Measurements from ENCODE around the gene ZDHHC1.
"Not testable (repeated sequence)": the region's sequence is repeated elsewhere in the genome, so short reads cannot be mapped to it uniquely, and the experiment has no call there.

Gene ZDHHC1

DNA sequence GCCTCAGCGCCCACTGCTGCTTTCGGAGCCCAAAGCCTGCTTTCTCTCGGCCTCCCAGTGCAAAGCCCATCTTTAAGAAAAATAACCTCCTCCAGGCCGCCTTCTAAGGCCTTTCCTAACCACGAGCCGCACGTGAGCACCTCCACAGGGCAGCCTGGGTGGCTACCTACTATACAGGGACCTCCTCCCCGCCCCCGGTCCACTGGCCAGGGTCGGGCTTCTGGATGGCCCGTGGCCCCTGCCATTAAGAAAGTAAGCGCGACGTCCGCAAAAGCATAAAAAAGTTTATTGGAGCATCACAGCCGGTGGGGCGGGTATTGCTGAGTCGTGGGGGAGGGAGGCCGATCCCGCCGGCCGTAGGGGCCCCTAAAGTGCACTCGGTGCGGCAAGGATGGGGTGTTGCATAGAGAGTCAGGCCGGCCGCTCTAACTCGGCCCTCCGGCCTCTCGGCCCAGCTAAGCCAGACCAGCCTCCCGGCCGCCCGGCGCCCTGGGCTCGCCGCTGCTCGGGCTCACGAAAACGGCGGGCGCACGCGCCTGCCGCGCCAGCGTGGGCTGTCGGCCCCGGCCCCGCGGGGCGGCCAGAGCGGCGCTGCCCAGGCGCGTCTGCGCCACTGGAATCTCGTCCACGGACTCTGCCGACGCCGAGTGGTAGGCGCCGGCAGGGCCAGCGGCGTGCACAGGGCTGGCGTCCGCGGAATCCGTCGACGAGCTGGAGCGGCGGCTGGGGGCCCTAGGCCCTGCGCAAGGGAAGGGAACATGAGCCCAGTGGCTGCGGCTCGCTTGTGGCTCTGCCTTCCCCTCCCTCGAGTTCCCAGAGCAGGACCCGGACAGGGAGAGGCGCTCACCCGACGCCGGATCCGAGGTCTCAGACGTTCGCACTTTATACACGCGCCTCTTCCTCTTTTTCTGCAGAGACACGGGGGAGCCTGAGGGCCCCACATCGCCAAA, 21.8 kb downstream of the ZDHHC1 start:
- DNase-seq (ENCODE audit: low read depth): no peak

DNA sequence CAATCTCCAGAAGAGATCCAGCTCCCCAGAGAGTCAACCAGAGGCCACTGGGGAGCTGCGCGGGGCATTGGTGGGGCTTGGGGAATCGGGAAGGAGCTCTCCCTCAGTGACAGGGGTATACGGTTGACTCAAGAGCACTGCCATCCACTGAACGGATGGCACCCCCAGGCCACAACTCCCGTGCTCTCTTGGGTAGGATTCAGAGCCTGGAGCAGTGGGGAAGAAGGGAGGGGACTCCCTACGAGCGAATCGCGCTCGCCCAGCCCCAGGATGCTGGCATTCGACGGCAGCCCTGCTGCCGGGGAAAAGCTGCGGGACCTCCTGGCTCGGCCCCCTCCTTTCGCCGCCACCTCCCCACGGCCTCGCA, 22.5 kb downstream of the ZDHHC1 start:
- no peak for DNase-seq (ENCODE audit: low read depth)

DNA sequence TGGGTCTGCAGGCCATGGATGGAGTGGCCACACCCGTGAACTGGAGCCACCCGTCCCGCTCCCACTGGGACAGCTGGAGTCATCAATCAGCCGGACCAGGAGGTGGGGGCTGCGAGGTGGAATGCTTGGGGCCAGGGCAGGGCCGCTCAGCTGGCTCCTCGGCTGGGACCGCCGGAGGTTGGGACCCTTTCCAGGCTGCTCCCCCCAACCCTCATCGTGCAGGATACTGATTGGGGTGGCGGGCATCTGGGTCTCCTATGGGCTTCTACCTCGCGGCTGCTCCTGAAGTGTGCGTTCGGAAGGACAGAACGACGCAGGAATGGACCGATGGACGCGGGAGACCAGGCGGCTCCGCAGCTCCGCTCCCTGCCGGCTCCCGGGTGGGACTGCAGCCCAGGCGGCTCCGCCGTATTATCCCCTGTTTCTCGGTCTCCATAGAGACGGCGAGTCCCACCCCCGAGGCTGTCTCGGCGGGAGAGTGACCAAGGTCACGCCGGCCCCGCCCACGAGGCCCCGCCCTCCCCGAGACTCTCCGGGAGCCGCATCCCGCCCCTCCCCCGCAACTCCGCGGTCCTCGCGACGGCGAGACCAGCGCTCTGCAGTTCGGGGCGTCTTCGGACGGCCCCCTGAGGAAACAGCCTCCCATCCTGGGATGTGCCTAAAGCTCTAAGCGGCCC, 23.0 kb downstream of the ZDHHC1 start, which contains the start of gene TPPP3:
TSS of gene TPPP3 (minus strand) at position 388 of the 677 bp plus-strand sequence. CDS start 2,387 bp downstream, outside the sequence.
- no peak for DNase-seq (ENCODE audit: low read depth)

DNA sequence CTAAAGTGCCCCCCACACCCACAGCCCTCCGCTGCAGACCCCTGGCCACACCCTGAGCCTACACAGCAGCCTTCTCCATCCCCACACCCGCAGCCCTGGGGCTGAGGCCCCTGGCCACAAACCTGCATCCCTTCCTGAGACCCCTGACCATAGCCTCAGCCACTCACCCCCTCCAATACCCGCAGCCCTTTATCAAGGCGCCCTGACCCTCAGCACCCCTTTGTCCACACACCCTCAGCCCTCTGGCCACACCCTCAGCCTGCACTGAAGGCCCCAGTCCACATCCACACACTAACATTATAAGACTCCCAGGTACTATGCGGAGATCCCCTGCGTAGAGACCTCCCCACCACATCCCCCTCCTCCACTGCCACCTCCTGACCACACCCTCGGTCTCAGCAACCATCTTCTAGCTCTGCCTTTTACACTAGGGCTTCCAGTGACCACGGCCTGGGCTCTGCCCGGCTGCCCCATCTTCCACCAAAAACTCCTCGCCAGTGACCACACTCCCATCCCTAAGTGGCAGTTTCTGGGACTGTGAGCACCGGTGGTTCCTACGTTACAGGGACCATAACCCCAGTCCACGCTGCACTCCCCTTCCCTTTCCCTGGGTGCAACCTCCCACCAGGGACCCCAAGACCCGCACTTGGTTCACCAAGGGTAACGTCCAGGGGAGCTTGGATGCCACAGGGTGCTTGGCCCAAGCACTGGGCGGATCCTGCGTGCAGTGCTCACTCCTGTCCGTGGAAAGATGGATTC, 23.8 kb downstream of the ZDHHC1 start:
- no peak for DNase-seq (ENCODE audit: low read depth)

DNA sequence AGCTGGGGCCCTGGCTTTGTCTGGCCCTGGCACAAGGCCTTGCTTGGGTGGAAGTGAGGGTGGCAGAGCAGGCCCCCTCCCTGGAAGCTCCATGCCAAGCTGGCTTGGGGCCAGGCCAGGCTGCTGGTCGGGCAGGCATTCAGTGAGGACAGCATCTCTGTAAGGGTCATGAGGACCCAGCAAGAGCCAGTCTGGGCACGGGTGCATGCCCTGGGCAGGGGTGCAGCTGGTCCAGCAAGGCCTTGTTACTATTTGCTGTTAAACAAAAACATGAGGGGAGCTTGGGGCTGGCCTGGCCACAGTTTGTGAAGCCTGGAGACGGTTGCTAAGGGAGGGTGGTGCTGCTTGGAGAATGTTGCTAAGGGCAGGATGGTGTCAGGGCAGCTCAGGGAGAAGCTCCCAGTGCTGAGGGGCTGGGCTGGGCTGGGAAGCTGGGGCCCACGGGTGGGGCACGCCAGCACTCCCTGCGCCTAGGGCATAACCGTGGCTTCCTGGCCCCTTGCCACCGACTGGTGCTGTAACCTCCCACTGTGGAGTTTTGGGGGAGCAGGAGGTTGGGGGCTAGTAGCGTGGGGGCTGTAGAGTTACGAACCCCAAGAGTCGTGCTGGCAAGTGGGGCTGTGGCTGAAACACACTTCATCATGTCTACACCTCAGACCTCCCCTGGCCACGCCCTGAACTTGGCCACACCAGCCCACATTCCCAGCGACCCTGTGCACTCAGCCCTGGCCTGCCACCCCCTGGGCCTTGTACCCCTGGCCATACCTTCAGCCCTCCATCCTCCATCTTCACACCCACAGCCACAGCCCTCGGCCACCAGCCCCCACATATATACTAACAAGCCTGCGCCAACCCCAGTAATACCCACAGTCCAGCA, 24.6 kb downstream of the ZDHHC1 start:
- DNase-seq (ENCODE audit: low read depth): no peak

DNA sequence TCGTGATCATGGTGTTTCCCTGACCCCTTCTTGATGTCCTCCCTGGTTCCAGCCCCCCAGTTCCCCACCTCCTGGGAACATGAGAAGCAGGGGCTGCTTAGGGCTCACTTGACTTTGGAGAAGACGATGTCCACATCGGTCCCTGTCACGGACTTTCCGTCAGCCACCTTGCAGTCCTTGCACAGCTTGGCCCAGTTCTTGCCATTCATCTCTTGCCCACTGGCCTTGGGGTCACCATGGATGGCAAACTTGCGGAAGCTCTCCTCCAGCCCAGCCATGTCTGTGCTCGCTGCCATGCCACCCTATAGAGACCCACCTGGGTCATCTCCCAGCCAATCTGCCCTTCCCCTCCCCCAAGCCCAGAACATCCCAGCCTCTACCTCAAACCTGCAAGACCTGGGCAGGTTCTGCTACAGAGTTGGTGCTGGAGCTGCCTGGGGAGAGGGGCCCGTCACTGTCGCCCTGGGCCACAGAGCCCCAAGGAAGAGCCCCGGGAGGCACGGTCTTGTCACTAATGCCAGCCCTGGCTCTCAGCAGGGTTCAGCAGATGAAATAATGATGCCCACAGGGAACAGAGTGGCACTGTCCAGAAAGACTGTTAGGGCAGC, 25.4 kb downstream of the ZDHHC1 start:
- DNase-seq (ENCODE audit: low read depth): no peak

DNA sequence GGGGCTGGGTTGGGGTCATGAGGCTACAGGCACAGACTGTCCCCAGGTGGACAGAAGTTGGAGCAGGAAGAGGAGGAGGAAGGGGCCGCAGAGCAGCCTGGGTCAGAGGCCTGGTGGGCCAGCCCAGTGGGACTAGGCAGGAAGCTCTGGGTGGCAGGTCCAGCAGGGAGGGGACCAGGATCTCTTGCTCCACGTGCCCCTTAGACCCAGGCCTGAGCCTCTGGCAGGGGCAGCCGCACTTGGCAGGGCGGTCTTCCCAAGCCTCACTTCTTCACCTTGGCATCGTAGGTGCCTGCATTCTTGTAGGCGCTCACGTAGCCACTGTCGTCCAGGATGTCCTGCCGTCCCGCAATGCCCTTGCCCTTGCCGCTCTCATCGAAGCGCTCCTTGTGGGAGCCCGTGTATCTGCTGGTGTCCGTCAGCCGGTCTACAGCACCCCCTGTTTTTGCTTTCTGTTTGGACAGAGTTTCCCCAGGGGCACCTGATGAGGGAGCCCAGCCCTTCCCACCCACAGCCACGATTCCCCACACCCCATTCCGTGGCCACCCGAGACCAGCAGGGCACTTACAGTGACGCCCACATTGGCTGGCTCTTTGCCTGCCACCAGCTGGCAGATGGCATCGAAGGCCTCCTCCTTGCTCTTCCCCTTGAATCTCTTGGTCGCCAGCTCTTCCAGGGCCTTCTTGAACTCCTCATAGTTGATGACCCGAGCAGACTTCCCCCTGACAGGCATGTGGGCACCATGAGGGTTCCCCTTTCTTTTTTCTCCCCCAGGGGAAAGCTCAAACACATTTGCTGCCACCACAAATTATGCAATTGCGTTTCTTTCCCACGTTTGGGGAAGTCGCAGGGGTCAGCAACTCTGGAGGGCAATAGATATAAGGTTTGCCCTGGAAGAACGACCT, 26.1 kb downstream of the ZDHHC1 start:
- DNase-seq (ENCODE audit: low read depth): no peak

DNA sequence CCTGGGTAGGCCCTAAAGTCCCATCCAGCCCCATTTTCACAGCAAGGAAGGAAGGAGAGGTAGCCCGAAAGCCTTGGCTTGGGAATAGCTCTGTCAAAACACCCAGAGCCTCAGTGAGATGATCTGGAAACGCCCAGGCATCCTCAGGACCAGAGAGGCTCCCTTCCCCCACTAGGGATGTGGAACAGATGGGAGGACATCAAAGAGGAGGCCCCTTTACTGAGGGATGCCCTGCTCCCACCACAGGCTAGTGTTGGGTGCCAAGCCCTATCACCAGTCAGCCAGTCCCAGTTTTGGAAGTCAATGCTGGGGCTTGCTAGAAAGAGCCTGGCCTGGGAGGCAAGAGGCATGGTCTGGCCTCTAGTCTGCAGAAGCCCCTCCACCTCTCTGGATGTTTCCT, 27.7 kb downstream of the ZDHHC1 start:
- no peak for DNase-seq (ENCODE audit: low read depth)

DNA sequence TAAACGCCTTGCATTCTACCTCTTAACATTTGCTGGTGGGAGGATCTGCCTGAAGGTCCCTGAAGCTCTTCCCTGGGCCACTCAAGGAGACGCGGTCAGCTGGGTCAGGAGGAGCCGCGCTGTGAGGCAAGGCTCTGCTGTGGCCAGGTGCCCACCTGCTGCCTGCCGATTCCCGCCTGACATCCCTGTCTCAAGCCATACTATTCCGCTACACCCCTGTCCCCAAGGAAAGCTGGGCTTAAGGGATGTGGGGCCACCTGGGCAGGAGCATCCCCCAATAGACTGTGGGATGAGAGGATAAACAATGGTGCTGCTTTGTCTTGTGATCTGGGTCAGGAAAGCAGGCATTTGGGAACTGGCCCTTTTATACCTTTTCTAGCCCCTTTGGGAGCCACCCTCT, 28.1 kb downstream of the ZDHHC1 start:
- DNase-seq (ENCODE audit: low read depth): no peak

DNA sequence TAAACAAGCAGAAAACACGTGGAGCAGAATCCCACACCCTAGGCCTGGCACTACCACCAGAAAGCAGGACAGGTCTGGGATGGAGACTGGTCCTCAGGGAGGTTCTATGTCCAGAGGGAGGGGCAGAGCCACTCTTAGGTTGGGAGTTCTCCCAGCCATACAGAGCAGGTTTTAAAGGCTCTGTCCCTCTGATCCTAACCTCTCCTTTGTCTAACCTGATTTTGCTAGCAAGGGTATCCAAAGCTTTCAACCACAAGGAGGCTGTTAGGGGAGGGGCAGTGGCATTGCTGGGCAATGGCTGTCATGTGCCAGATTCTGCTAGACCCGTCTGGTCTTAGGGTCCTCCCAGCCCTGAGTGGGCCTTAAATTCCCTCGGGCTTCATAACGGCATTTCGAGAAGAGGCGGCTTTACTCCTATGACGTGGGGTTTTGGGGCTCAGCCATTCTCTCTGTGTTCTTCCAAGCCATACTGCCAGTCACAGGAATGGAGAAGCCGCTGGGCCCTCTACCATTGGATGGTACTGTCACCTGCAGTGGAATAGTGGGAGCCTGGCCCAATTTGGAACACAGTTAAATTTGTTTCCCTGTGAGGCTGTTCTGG, 28.7 kb downstream of the ZDHHC1 start:
- no peak for DNase-seq (ENCODE audit: low read depth)

DNA sequence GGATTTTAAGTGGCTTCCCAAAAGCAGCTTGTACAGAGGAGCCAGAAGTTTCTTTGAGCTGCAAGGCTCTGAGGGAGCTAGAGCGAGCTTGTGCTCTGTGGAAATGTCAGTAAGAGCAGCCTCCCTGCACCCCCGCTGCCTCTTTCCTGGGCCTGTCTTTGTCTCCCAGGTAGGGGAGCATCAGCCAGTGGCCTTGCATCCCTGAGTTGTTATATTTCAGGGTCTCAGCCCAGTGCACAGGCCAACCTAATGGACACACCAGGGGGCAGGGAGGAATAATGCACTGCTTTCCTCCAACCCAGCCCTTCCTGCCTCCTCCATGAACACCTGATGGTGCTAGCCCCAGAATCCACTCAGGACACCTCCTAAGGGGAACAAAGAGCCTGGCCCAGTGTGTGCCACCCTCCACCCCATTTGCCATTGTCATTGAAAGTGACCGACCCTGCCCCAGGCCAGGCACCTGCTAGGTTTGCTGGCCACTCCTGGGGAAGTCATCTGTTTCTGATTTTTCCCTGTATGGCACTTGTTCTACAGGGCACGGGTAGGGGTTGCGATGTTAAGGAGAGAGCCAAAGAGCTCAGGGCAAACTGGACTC, 29.3 kb downstream of the ZDHHC1 start:
- no peak for DNase-seq (ENCODE audit: low read depth)

DNA sequence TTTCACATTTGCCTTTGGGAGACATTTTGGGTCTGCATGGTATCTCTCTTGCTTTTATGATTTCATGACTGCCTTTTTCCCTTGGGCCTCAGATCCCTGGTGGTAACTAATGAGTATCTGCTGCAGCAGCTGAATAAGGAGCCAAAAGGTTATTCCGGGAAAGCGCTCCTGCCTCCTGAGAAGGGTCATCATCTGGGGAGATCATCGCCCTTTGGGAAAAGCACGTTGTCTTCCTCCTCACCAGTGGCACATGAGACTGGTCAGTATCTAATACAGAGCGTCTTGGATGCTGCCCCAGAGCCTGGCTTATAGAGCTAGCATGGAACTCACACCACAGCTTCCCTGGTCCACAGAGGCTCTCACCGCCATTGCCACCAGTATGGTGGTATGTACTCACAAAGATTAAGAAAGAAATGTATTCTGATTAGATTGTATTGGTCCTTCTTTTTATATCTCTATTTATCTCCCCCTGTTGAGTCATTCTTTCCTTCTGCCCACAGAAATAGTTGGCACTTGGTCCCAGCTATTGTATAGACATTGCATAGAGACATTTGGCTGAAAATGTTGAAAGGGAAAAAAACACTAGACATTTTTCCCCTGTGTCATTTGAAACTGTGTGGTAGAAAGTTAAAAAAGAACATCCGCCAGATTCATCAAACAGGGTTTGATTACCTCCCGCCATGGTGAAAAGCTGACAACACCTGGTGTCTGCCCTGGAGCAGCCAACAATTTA, 31.3 kb downstream of the ZDHHC1 start:
- DNase-seq (ENCODE audit: low read depth): no peak

DNA sequence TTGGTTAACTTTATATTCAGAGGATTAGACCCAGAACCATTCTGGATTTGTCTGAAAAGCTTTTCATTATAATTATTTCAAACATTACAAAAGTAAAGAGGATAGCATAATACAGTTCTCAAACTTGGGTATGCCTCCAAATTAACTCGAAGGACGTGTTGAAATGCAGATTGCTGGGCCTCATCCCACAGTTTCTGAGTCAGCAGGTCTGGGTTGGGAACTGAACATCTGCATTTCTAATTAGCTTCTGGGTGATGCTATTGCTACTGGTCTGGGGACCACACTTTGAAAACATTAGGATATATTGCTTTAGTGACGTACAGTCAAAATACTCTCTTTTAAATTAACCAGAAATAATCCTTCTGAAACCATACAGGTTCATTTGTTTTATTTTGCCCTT, 33.0 kb downstream of the ZDHHC1 start:
- no peak for DNase-seq (ENCODE audit: low read depth)

DNA sequence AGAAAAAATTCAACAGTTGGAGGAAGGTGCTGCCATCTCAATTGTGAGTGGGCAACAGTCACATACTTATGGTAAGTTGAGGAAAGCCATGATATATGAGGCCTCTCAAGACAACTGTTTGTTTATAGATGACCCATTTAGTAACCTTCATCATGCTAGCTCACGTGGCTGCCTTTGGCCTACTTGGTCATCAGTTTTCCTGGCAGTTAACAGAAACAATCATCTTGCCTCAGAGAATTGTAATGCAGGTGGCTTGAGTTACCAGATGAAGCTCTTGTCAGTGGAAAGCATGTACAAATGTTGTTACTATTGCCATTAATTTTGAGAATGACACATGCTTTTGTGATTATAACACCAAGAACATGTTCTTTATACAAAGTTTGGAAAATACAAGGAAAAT, 37.6 kb downstream of the ZDHHC1 start:
- DNase-seq (ENCODE audit: low read depth): no peak

DNA sequence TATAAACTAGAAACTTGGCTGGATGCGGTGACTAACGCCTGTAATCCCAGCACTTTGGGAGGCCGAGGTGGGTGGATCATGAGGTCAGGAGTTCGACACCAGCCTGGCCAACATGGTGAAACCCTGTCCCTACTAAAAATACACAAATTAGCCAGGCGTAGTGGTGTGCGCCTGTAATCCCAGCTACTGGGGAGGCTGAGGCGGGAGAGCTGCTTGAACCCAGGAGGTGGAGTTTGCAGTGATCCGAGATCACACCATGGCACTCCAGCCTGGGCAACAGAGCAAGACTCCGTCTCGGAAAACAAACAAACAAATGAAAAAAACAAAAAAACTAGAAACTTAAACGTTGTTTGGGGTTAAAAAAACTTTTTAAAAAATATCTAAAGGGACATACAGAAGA, 40.3 kb downstream of the ZDHHC1 start:
- not testable (repeated sequence) for DNase-seq (ENCODE audit: low read depth)

DNA sequence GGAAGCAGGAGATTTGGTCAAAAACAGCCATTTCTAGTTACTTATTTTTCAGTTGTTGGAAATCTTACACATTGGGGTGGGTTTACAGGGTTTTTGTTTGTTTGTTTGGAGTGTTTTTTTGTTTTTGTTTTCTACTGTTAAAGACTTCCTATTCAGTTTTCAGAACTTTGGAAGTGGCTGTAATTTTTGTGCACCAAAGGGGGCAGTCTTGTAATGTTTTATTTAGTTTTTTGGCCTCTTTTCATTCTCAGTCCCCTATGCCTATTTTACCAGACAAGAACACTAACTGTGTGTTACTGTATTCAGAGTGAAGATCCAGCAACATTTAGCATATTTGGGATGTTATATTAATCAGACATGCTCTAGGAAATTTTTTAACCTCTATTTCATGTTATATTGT, 43.6 kb downstream of the ZDHHC1 start:
- DNase-seq (ENCODE audit: low read depth): no peak

DNA sequence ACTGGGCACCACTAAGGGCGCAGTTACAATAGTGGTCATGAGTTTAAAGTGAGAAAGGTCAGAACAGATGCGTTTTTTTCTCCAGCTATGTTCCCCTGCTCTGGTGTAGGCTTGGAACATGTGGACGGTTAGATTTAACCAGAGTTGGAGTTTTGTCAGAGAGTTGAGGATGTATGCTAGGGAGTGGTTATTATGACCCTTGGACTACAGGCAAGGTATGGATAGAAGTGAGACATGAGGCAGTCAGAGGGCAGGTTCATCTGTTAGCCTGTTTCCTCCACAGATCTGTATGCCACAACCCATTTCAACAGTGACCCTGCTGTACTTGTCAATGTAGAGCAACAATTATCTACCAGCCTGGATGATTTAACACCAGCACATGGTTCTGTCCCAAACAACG, 45.6 kb downstream of the ZDHHC1 start:
- DNase-seq (ENCODE audit: low read depth): no peak

DNA sequence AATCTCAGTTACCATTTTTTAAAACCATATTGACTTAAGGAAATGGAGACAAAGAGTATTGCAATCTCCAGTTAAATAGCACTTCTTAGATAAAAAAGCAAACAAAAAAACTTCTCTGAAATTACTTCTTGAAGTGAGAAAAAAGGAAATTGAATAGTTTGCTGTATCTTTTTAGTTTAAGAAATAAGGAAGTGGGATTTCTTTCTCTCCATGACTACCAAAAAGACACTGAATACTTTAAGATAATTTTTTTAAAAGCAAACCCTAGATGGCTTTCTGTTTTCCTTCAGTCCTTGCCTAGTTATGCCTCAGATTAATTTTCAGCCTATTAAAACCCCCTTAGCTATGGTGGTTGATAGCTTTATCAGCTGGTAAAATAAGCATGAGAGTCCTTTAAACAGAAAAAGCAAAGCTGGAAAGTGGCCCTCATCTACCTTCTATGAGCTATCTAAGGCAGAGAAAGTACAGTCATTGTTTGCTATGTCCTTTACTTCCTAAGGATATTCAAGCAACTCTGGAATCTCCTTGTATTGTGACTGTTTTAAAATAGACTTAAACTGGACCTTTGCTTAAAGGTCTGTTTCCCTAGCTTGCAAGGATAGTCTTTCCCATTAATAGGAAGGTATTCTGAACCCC, 51.6 kb downstream of the ZDHHC1 start:
- DNase-seq (ENCODE audit: low read depth): no peak
